Mesenteric fat pad (tissue), 1 donor: ENCODE data around the gene HMGXB4. TPM values are rescaled to one million over a fixed set of nuclear protein-coding genes. Genes with fewer than 3 reads are reported as not detected.

Experiments
- DNase-seq: peaks from one replicate; pipeline ENCODE4 v3.0.0-alpha.2; 2020; ENCODE audit warnings: low spot score
- total RNA-seq: library from RNA; stranded (reverse); fragmentation: NEBNext Ultra II Directional; extraction: Animal tissue kit (Norgen Biotek cat#: 25700); gene quantifications from one replicate; pipeline ENCODE4 v1.2.1, GENCODE V29; 2021
- donor health status: DM: yes; HTN: yes; CAD: no.

The HMGXB4 gene
- total RNA-seq, 1 donor from 2014 or later: 14.0 TPM

DNA sequence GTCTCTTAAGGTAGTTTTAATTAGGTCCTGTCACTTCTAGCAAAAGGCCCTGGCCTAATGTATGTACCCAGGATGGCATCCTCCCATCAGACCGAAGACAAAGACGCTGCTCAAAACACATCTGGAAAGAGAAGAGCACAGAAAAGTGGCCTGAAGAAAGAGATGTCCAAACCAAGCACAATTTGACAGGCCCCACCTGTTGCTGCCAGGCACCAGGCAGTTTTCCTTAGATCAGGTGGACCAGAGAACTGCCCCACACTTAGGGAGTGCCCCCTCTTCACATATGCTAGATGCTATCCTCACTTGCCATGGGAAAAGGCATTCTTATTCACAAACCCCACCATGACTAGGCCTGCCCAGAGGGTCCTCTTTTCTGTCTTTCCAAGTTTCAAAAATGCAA lies 3.3 kb upstream of the HMGXB4 start:
- no peak for DNase-seq

DNA sequence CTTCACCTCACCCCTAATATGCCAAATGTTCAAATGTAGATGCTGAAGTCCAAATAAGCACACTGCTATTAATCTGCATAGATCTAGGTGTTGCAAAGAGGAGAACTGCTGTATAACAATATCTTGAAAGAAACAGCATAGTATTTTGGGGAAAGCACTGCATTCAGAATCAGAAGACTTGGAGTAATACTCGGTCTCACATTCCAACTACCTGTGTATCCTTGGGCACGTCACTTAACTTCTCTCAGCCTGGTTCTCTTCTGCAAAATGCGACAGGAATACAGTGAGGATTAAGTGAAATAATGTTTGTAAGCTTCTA lies 332 bp upstream of the HMGXB4 start:
- DNase-seq: no peak

DNA sequence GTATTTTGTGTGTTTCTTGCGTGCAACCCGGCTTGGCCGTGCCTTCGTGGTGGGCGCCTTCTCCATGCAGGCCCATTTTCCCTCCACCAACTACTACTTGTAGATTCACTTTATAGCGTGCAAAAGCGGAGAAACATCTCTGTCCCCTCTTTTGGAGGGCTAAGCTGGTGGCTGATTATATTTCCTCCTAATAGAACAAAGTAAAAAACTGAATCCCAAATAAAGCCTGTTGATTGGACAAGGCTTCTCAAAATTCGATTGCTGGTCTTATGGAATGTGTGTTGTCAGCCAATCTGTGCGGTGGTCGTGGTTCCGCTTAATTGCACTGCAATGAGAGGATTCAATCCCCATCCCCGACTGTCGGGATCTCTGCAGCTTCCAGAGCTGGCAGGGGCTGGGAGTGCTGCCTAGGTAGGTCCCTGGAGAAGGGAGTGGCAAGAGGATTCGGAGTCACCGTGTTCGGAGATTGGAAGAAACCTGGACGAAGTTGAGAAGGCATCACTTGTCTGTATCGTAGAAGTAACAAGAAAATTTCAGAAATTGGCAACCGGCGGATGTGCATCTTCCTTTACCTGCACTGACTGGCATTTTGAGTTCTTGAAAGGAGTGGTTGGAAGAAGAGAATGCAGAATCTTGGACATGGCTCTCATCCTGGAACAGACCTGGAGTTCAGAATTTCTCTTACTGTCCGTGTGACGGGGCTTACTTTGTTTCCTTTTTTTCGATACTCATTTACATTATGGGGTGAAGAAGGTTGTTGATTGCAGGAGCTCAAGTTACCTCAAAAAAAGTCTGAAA lies 1.1 kb downstream of the HMGXB4 start:
- no peak for DNase-seq

DNA sequence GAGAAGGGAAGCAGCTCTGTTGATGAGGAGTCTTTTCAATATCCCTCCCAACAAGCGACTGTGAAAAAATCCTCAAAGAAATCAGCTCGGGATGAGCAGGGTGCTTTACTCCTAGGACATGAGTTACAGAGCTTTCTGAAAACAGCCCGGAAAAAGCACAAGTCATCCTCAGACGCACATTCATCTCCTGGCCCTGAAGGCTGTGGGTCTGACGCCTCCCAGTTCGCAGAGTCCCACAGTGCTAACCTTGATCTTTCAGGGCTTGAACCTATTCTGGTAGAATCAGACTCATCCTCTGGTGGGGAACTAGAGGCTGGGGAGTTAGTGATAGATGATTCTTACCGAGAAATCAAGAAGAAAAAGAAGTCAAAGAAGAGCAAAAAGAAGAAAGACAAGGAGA lies 7.7 kb downstream of the HMGXB4 start:
- DNase-seq: no peak

DNA sequence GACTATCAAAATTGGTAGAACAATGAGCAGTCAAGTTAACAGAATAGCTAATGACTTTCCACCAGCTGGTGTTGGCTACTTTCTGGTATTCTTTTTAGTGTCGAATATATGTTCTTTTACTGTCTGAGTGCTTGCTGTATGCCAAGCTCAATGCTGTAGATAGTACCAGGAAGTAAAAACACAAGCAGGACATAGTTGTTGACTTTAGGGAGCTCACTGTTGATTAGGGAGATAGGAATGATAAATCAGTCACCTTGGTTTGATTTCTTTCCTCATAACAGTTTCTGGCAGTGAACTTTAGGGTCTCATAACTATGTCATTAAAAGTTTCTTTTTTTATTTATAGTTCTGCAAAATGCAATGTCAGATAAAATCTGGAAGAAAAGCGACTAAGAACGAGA lies 9.0 kb downstream of the HMGXB4 start:
- no peak for DNase-seq

DNA sequence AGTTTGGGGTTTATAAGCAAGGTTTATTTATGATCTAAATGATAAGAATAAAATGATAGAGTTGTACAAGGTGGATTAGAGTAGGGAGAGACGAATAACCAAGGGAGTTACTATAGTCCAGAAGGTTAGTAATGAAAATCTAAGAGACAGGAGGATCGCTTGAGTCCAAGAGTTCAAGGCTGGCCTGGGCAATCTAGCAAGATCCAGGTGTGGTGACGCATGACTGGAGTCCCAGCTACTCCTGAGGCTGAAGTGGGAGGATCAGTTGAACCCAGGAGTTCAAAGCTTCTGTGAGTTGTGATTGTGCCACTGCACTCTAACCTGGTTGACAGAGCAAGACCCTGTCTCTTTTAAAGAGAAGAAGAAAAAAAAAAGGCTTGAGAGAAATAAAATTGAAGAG lies 12.3 kb downstream of the HMGXB4 start:
- DNase-seq: no peak

DNA sequence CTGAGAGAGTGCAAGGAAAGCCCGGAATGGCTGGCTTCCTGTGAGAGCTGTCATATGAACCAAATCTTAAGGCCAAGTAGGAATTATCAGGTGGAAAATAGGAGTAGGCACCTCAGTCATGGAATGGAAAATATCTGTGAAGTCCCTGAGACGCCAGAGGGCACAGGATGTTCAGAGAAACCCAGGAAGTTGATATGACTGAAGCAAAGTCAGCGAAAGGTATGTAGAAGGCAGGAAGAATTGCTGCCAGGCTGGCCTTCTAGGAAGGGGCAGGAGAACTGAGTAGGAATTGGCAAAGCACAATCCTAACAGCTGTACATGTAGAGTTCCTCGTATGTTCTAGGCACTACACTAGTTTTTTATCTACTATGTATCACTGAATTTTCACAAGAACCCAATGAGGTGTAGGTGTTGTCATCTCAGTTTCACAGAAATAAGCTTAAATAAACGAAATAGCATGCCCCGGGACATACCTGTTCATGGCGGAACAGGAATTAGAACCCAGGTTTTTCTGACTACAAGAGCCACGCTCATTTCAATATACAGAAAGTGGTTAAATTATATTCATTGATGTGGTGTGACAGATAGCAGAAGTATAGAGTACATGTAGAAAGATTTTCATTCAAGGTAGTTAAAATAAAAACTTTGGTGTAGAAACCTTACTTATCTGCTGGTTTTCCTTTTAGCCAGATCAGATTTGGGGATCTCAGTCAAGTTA lies 17.0 kb downstream of the HMGXB4 start:
- no peak for DNase-seq

DNA sequence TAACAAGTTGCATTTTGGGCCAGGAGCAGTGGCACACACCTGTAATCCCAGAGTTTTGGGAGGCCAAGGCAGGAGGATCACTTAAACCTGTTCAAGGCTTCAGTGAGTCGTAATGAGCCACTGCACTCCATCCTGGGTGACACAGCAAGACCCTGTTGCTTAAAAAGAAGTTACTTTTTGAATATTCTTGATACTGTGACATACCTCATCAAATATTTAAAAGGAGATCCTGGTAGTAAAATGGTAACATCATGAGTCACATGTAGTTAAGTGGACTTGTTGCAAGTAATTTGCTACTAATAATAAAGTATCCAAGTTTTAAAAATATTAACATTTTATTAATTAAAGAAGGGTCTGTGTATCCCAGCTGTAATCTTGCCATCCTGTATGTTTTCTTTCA lies 18.3 kb downstream of the HMGXB4 start:
- no peak for DNase-seq

DNA sequence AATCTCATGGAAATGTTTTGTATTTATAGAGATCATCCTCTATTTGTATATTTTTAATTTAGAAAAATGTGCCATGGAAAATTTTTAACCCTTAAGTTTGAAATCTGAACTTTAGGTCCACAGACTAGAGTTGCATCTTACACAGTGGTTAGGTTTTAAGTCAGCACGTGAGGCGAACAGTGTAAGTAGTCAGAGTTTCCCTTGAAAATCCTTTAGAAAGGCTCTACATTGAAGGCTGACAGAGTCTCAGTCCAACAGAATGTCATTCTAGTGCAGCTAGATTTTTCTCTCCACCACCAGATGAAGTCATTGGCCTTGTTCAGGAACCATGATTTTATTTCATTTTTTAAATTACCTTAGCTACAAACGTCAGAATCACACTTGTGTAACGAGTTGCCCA lies 18.7 kb downstream of the HMGXB4 start:
- no peak for DNase-seq

DNA sequence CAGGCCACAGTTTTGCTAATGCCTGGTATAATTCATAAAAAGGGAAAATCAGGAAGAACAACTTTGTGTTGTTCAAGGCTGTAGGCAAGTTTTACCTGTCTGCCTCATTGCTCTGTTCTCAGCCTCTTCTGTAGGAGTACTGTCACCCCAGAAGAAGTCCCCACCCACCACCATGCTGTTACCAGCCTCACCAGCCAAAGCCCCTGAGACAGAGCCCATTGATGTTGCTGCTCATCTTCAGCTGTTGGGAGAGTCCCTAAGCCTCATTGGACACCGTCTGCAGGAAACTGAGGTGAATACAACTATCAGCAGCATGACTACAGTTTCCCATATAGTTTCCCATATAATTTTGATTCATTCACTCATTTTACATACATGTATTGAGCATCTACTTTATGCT lies 30.8 kb downstream of the HMGXB4 start:
- no peak for DNase-seq

DNA sequence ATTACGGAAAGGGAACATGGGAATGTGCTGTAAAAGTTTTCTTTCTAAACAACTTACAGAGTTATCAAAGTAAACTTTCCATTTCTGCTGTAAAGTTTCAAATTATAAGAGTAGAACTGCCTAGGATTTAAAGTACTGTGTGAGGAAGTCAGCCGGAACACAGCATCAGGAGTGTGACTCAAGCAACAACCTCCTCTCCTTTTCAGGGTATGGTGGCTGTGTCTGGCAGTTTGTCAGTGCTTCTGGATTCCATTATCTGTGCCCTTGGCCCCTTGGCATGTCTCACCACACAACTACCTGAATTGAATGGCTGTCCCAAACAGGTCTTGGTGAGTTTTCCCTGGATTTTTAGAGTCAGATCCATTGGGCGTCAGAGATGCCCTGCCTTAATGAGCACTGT lies 35.5 kb downstream of the HMGXB4 start:
- no peak for DNase-seq

DNA sequence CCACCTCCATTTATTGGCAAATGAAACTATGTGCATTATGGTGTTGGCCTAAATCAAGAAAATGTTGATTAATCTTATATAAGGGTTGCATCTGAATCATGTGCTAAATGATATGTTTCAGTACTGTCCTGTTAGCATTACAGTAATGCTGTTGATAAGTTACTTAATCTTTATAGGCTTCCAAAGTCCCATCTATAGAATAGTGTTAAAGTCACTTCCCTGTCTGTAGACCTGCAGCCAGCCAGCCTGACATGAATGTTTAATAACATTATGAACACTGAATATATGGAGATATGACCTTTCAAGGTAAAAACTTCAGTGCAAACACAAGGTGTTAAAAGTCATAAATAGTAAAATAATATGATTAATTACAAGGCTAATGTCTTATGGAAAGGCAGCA lies 38.8 kb downstream of the HMGXB4 start:
- DNase-seq: no peak

DNA sequence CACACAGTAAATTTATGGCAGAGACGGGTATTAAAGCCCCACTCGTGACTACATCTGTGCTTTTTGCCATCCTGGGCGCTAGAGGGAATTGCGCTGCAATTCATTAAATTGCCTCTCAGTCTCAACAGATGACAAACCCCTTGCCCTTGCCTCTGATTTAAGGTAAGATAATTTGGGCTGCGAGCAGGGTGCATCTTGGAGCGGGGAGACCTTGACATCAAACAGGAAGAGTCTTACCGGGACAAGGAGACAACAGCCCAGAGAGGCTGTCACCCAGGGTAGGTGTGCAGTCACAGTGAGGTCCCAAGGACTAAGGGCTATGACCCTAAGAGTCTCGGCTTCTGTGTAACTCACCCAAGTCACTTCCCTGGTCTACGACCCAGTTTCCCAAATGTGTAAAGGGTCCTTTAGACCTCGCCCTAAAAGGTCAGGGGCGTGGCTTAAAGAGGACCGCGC lies 42.0 kb downstream of the HMGXB4 start:
- DNase-seq: no peak

DNA sequence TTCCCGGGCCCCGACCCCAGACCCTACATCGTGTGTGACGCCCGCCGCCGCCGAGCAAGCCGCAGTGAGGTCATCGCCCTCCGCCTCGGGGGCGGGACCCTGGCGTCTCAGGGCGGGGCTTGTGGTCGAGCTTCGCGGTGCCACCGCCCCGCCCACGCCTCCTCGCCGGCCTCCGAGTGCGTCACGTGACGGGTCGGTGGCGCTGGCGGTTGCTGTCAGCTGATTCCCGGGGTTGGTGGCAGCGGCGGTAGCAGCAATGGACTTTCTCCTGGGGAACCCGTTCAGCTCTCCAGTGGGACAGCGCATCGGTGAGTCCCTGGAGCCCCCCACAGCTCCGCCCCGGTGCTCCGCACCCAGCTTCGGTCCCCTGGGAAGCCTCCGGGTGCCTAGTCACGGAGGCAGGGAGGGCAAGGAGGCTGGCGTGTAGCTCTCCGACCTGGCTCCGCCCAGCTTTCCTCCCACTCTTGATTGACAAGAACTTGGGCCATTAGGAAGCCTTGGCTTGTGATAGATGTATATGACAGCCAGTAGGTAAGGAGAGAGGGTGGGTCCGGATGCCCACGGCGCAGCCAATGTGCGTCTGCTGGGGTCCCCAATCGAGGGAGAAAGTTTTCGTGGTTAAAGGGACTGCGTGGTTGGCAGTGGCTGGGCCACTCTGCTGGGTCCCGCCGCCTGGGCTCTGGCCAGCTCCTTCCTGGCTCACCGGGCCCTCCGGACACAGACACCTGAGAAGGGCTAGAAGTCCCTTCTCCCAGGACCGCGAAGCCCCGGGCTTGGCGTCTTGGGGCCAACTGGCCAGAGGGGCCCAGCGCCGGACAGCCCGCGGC lies 42.6 kb downstream of the HMGXB4 start, which contains the start of gene TOM1:
TSS of gene TOM1 (plus strand) at position 222 of the 827 bp plus-strand sequence. CDS start at position 257, 35 bp downstream.
- DNase-seq: peak; percentile 99

DNA sequence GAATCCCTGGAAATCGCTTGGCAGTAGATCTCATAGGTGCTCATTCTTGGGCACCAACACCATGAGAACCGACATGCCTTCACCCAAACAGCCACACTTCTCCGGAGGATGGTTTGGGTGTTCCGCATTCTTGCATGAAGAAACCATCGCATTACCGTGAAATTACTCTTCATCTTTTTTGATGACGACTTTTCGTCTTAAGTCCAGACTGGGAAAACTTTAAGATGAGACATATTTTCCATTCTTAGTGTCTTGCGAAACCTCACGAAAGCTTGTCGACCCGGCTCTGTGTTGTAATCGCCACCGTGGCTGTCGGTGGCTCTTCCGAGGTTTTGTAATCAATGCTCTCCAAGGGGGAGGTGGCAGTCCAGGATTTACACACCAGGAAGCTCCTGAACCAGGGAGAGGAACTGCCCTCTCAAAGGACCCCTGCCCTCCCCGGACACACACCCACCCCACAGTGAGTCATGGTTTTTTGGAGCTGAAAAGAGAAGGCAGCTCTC lies 44.1 kb downstream of the HMGXB4 start:
- peak; percentile 75 for DNase-seq

DNA sequence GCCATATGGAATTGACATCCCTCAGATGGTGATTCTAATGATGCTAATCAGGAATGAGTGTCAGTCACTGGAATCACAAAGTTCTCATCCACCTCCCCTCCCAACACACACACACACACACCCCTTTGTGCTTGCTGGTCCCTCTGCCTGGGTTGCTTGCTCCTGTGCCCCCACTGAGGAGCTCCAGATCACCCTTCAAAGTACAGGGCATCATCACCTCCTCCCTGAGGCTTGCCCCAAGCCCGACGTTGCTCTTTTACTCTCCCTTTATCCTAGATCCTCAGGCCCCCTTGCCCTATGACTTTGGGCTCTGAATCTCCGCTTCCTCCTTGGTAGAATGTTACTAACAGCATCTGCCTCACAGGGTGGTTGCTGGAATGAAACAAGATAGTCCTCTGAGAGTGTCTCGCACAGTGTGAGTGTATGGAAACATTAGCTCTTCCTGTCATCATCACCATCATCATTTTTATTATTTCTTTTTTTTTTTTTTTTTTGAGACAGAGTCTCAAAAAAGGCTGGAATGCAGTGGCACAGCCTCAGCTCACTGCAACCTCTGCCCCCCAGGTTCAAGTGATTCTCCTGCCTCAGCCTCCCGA lies 45.8 kb downstream of the HMGXB4 start:
- peak; percentile 24 for DNase-seq

DNA sequence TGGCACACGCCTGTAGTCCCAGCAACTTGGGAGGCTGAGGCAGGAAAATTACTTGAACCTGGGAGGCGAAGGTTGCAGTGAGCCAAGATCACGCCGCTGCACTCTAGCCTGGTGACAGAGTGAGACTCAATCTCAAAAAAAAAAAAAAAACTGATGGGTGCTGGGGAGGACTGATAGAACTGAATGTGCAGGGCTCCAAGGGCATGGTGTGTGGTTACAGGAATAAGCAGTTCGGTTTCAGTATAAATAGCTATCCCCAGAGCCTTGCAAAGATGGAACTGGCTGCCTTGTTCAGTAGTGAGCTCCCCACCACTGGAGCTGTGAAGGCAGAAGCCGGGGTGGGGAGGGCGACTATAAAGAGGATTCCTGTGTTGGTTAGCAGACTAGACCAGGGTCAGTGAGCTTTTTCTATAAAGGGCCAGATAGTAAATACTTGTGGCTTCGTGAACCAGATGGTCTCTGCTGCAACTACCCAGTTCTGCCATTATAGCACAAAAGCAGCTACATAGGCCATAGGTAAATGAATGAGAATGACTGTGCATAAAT lies 48.3 kb downstream of the HMGXB4 start:
- DNase-seq: peak; percentile 3

DNA sequence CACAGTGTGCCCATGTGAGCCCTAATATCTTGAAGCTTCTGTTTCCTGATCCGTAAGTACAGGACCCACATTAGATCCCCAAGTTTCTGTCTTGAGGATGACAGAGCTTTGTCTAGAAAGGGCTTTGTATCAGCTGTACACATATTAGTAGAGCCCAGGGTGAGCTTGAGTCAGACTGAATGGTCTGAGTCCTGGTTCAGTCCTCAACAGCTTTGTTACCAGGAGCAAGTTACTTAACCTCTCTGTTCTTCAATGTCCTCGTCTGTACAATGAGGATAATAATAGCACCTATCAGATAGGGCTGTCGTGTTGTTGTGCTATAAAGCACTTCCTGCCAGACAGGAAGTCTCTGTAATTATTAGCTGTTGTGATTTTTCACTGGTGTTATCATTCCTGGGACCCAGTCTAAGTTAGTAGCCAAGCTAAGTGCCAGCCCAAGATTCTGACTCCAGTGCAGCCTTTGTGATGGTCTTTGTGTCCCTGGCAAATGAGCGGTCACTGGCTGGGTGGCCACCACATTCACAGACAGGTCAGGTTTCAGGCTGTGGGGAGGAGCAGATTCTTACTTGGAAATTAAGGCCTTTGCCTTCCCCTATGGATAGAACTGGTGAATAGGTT lies 49.2 kb downstream of the HMGXB4 start:
- peak; percentile 14 for DNase-seq

DNA sequence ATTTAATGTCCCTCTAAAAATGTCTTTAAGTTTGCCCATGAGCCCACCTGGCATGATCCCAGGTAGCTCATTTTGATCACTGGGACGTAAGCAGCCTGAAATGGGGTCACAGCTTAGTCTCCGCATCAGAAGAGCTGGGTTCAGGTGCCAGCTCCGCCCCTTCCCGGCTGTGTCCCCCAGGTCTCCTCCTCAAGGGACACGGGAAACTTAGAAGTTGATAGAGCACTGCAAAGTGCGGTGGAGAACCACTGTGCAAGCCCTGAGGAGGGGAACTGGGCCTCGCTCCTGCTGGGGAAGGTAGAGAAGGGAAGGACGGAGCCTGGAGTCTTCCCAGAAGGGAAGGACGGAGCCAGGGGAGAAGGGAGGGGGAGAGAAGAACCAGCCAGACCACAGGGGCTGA lies 50.1 kb downstream of the HMGXB4 start:
- peak; percentile 16 for DNase-seq

DNA sequence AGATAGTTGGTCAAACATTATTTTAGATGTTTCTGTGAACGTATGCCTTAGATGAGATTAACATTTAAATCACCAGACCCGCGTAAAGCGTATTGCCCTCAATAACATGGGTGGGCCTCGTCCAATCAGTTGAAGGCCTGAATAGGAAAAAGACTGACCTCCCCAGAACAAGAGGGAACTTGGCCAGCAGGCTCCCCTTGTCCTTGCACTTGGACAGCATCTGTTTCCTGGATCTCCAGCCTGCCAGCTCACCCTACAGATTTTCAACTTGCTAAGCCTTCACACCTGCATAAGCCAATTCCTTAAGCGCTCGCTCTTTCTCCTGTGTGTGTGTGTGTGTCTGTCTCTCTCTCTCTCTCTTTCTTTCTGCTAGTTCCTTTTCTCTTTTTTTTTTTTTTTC lies 50.6 kb downstream of the HMGXB4 start:
- DNase-seq: peak; percentile 45
